SH-SY5Y (cell line): ENCODE results near the gene SPATA16.

Experiments
- GATA2 ChIP-seq: IDR thresholded peaks from 2 replicates; pipeline ENCODE4 v1.6.1; 2011; ENCODE audit warnings: mild to moderate bottlenecking, low read depth, low read length
- GATA3 ChIP-seq: IDR thresholded peaks from 2 replicates; pipeline ENCODE4 v1.6.1; 2011; ENCODE audit warnings: low read depth, mild to moderate bottlenecking, low read length, moderate library complexity

DNA sequence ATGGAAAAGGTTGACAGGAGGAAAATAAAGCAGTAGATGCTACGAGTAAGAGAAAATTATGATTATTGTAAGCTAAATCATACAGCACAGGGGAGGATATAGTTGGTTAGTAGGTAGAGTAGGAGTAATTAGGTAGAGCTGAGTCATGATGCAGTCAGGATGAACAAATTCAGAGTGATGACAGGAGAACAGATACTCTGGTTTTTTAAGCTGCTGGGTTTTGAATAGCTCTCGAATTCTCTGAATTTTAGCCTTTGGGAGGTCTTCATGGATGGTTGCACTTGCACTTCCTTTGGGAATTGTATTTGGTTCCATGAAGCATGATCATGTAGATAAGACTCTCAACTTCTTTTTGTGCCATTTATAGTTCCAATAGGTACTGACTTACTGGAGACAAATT is 294.3 kb downstream of the SPATA16 start:
- no peak for TF ChIP-seq GATA3
- TF ChIP-seq GATA2, result no peak
